ENCODE data around the gene PCDHB6.
"Not testable (repeated sequence)": the region's sequence is repeated elsewhere in the genome, so short reads cannot be mapped to it uniquely, and the experiment has no call there.

The PCDHB6 gene

DNA sequence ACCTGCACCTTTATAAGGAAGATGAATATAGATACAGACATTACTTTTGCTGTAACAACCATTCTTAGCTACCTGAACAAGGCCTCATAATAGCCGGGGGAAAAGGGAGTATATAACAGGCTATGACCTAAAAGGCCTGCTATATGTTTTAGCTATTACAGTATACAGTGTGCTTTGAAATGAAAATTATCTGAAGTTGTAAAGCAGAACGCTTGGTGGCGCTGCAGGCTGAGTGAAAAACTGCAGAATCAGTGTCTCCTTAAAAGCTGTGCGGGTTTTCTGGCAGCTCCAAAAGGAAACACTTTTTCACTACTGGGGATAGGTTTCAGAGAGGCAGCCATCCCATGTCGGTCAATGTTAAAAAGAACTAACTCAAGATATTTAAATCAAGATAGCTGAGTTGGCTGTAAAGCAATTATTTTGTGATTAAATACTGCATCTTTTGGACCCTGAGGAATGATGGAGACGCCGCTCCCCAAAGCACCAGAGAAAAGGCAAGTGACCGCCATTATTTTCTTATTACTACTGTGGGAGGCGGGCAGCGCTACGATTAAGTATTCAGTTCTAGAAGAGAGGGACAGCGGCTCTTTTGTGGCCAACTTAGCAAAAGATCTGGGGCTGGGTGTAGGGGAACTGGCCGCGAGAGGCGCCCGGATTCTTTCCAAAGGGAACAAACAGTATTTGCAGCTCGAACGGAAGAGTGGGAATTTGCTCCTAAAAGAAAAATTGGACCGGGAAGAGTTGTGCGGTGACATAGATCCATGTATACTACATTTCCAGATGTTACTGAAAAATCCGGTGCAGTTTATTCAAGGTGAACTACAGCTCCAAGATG is 5.9 kb downstream of the PCDHB6 start:
- no peak overlapping the region for H3K27ac ChIP-seq
- no peak overlapping the region for H3K4me3 ChIP-seq
- DNase-seq (ENCODE audit: low read depth, low spot score), result no peak
- no peak overlapping the region for H3K9ac ChIP-seq (ENCODE audit: insufficient read length)
- H3K9me3 ChIP-seq (ENCODE audit: low read depth, low read length), result 0 out of 2 replicates have a peak, but pooled peaks cover 3% of the 10 kb centered on the region
- TF ChIP-seq FOXP2 (optimal IDR thresholded peaks at IDR 0.05; ENCODE audit: control extremely low read depth, extremely low read length, insufficient read depth) (no peak), EZH2 (IDR thresholded peaks at IDR 0.05) (no peak), POLR2AphosphoS5 (IDR thresholded peaks at IDR 0.05; ENCODE audit: borderline replicate concordance, low read depth, low read length) (no peak)
- H3K36me3 ChIP-seq (ENCODE audit: insufficient read depth, low read length), result no peaks in the 10 kb centered on the region

DNA sequence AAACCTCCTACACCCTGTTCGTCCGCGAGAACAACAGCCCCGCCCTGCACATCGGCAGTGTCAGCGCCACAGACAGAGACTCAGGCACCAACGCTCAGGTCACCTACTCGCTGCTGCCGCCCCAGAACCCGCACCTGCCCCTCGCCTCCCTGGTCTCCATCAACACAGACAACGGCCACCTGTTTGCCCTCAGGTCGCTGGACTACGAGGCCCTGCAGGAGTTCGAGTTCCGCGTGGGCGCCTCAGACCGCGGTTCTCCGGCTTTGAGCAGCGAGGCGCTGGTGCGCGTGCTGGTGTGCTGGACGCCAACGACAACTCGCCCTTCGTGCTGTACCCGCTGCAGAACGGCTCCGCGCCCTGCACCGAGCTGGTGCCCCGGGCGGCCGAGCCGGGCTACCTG is 7.5 kb downstream of the PCDHB6 start:
- H3K9me3 ChIP-seq (ENCODE audit: low read depth, low read length); H3K27ac ChIP-seq; DNase-seq (ENCODE audit: low read depth, low spot score); H3K9ac ChIP-seq (ENCODE audit: insufficient read length); H3K36me3 ChIP-seq (ENCODE audit: insufficient read depth, low read length); H3K4me3 ChIP-seq: not testable (repeated sequence)

DNA sequence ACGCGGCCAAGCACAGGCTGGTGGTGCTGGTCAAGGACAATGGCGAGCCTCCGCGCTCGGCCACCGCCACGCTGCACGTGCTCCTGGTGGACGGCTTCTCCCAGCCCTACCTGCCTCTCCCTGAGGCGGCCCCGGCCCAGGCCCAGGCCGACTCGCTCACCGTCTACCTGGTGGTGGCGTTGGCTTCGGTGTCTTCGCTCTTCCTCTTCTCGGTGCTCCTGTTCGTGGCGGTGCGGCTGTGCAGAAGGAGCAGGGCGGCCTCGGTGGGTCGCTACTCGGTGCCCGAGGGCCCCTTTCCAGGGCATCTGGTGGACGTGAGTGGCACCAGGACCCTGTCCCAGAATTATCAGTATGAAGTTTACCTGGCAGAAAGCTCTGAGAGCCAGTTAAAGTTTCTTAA is 8.0 kb downstream of the PCDHB6 start:
- H3K9me3 ChIP-seq (ENCODE audit: low read depth, low read length); DNase-seq (ENCODE audit: low read depth, low spot score); H3K36me3 ChIP-seq (ENCODE audit: insufficient read depth, low read length); H3K4me3 ChIP-seq; H3K9ac ChIP-seq (ENCODE audit: insufficient read length); H3K27ac ChIP-seq: not testable (repeated sequence)

DNA sequence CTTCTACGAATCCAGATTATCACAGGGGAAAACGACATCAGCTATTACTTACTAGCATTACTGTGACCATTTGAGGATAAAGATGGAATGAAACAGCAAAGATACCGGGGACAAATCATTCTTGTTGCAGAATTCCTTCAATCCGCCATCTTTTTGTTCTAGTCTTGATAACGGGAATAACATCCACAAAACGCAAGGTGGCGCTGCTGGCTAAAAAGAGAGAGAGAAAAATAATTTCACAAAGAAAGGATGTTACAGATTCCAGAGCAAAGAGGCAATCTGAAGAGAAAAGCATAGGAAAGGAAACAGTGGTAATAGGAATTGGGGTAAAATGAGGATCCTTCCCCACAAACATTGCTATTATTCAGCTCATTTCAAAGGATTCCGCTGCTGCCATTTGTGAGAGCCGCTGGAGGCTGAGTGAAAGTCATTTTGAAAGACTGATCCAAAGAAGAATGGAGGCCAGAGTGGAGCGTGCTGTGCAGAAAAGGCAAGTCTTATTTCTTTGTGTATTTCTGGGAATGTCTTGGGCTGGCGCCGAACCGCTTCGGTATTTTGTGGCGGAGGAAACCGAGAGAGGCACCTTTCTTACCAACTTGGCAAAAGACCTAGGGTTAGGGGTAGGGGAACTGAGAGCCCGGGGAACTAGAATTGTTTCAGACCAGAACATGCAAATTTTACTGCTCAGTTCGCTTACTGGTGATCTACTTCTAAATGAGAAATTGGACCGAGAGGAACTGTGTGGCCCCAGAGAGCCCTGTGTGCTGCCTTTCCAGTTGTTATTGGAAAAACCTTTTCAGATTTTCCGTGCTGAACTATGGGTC is 22.7 kb downstream of the PCDHB6 start, which contains the start of gene PCDHB7:
TSS of gene PCDHB7 (plus strand) at position 264 of the 824 bp plus-strand sequence. CDS start at position 456, 192 bp downstream.
- Histone ChIP-seq H3K9me3 (ENCODE audit: low read depth, low read length) (no peaks in the 10 kb centered on the region), H3K4me3 (peak within 1 kb of the TSS; percentile 26; the same call in 1 of the 2 replicates), H3K36me3 (ENCODE audit: insufficient read depth, low read length) (no peaks in the 10 kb centered on the region), H3K9ac (ENCODE audit: insufficient read length) (no peak within 1 kb of the TSS), H3K27ac (no peak within 1 kb of the TSS)
- no peak for DNase-seq (ENCODE audit: low read depth, low spot score)
- TF ChIP-seq EZH2 (IDR thresholded peaks at IDR 0.05), result no peak
- no peak for TF ChIP-seq FOXP2 (optimal IDR thresholded peaks at IDR 0.05; ENCODE audit: control extremely low read depth, extremely low read length, insufficient read depth)
- TF ChIP-seq POLR2AphosphoS5 (IDR thresholded peaks at IDR 0.05; ENCODE audit: borderline replicate concordance, low read depth, low read length), result no peak

DNA sequence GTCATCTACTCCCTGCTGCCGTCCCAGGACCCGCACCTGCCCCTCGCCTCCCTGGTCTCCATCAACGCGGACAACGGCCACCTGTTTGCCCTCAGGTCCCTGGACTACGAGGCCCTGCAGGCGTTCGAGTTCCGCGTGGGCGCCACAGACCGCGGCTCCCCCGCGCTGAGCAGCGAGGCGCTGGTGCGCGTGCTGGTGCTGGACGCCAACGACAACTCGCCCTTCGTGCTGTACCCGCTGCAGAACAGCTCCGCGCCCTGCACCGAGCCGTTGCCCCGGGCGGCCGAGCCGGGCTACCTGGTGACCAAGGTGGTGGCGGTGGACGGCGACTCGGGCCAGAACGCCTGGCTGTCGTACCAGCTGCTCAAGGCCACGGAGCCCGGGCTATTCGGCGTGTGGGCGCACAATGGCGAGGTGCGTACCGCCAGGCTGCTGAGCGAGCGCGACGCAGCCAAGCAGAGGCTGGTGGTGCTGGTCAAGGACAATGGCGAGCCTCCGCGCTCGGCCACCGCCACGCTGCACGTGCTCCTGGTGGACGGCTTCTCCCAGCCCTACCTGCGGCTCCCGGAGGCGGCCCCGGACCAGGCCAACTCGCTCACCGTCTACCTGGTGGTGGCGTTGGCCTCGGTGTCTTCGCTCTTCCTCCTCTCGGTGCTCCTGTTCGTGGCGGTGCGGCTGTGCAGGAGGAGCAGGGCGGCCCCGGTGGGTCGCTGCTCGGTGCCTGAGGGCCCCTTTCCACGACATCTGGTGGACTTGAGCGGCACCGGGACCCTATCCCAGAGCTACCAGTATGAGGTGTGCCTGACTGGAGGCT is 24.6 kb downstream of the PCDHB6 start:
- H3K9me3 ChIP-seq (ENCODE audit: low read depth, low read length); H3K9ac ChIP-seq (ENCODE audit: insufficient read length); H3K27ac ChIP-seq; H3K4me3 ChIP-seq; DNase-seq (ENCODE audit: low read depth, low spot score); H3K36me3 ChIP-seq (ENCODE audit: insufficient read depth, low read length): not testable (repeated sequence)

DNA sequence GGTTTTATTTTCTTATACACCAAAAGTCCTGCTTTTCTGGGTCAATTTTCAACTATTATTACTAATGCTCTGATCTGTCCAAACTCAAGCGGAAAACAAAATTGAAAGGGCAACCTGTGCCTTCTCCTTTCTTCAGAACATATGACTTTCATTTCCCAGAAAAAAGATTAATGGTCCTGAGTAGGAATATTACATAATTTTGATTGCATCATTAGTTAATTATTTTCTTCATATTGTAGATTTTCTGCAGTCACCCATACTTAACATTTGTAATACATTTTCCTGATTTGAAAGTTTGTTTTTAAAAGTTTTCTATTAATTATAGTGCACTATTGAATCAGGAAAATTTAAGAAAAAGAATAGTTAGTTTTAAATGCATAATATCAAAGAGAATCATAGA is 26.1 kb downstream of the PCDHB6 start:
- Histone ChIP-seq H3K9ac (ENCODE audit: insufficient read length) (no peak overlapping the region), H3K4me3 (no peak overlapping the region), H3K27ac (no peak overlapping the region), H3K36me3 (ENCODE audit: insufficient read depth, low read length) (no peaks in the 10 kb centered on the region), H3K9me3 (ENCODE audit: low read depth, low read length) (no peaks in the 10 kb centered on the region)
- DNase-seq (ENCODE audit: low read depth, low spot score), result no peak
- TF ChIP-seq EZH2 (IDR thresholded peaks at IDR 0.05) (no peak), FOXP2 (optimal IDR thresholded peaks at IDR 0.05; ENCODE audit: control extremely low read depth, extremely low read length, insufficient read depth) (no peak), POLR2AphosphoS5 (IDR thresholded peaks at IDR 0.05; ENCODE audit: borderline replicate concordance, low read depth, low read length) (no peak)

DNA sequence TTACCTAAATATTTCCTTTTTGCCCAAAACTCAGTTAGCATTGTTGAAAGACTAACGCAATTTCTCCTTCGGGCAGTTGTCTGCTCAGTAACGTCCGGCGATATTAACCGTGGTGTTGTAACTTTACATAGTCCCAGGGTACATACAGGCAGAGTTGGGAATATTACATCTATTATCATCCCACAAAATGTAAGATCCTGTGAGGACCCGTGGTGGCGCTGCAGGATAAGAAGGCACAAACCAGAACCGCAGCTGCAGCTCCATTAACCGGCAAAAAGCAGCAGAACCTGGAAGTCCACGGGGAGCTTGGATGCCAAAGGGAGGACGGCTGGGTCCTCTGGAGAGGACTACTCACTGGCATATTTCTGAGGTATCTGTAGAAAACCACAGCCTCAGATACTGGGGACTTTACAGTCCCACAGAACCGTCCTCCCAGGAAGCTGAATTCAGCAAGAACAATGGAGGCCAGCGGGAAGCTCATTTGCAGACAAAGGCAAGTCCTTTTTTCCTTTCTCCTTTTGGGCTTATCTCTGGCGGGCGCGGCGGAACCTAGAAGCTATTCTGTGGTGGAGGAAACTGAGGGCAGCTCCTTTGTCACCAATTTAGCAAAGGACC is 27.8 kb downstream of the PCDHB6 start, which contains the start of gene PCDHB8:
TSS of gene PCDHB8 (plus strand) at position 214 of the 615 bp plus-strand sequence. CDS start at position 459, 245 bp downstream.
- H3K27ac ChIP-seq; H3K9ac ChIP-seq (ENCODE audit: insufficient read length); H3K4me3 ChIP-seq; DNase-seq (ENCODE audit: low read depth, low spot score); H3K9me3 ChIP-seq (ENCODE audit: low read depth, low read length); H3K36me3 ChIP-seq (ENCODE audit: insufficient read depth, low read length): not testable (repeated sequence)

DNA sequence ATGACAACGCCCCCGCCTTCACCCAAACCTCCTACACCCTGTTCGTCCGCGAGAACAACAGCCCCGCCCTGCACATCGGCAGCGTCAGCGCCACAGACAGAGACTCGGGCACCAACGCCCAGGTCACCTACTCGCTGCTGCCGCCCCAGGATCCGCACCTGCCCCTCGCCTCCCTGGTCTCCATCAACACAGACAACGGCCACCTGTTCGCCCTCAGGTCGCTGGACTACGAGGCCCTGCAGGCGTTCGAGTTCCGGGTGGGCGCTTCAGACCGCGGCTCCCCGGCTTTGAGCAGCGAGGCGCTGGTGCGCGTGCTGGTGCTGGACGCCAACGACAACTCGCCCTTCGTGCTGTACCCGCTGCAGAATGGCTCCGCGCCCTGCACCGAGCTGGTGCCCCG is 29.5 kb downstream of the PCDHB6 start:
- H3K4me3 ChIP-seq; H3K27ac ChIP-seq; H3K9ac ChIP-seq (ENCODE audit: insufficient read length); H3K36me3 ChIP-seq (ENCODE audit: insufficient read depth, low read length); DNase-seq (ENCODE audit: low read depth, low spot score); H3K9me3 ChIP-seq (ENCODE audit: low read depth, low read length): not testable (repeated sequence)

DNA sequence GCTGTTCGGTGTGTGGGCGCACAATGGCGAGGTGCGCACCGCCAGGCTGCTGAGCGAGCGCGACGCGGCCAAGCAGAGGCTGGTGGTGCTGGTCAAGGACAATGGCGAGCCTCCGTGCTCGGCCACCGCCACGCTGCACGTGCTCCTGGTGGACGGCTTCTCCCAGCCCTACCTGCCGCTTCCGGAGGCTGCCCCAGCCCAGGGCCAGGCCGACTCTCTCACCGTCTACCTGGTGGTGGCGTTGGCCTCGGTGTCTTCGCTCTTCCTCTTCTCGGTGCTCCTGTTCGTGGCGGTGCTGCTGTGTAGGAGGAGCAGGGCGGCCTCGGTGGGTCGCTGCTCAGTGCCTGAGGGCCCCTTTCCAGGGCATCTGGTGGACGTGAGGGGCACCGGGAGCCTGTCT is 30.0 kb downstream of the PCDHB6 start:
- H3K9ac ChIP-seq (ENCODE audit: insufficient read length); DNase-seq (ENCODE audit: low read depth, low spot score); H3K4me3 ChIP-seq; H3K9me3 ChIP-seq (ENCODE audit: low read depth, low read length); H3K27ac ChIP-seq; H3K36me3 ChIP-seq (ENCODE audit: insufficient read depth, low read length): not testable (repeated sequence)
